Lower lobe of right lung (tissue), 2 donors: ENCODE data around the gene IL1A. TPM values are rescaled to one million over a fixed set of nuclear protein-coding genes. Genes with fewer than 3 reads are reported as not detected.
A peak's percentile ranks its signal among the peaks of the same experiment; 100 is the strongest.

ENCODE experiments used
- ATAC-seq, 2 donors: fragments of 200-7000 bp; cut with Tn5 transposase; one replicate each; pipeline ENCODE4 v1.9.1; 2020 to 2022; ENCODE audit warnings: mild to moderate bottlenecking in 2 of 2, moderate library complexity in 2 of 2
- DNase-seq: peaks from one replicate; pipeline ENCODE4 v3.0.0-alpha.2; 2020
- H3K27ac ChIP-seq: fragments of 200-600 bp; one replicate; pipeline ENCODE4 v1.8.0; 2022
- H3K27me3 ChIP-seq: fragments of 200-600 bp; one replicate; pipeline ENCODE4 v1.8.0; 2022; ENCODE audit warnings: low read depth
- H3K36me3 ChIP-seq: fragments of 200-600 bp; one replicate; pipeline ENCODE4 v1.8.0; 2022; ENCODE audit warnings: mild to moderate bottlenecking
- H3K4me1 ChIP-seq: fragments of 200-600 bp; one replicate; pipeline ENCODE4 v1.8.0; 2022
- H3K4me3 ChIP-seq: fragments of 200-600 bp; one replicate; pipeline ENCODE4 v1.8.0; 2022; ENCODE audit warnings: mild to moderate bottlenecking
- H3K9me3 ChIP-seq: fragments of 200-600 bp; one replicate; pipeline ENCODE4 v1.8.0; 2022
- CTCF ChIP-seq: fragments of 200-600 bp; IDR thresholded peaks from one replicate; pipeline ENCODE4 v1.8.0; 2022; ENCODE audit warnings: antibody characterized with exemption, mild to moderate bottlenecking
- intact Hi-C: fragments of 100-400 bp; cut with DNase I; formaldehyde crosslinking; loops from one replicate; pipeline ENCODE4 v1.11.0; 2022
- total RNA-seq: library from RNA; stranded (reverse); fragmentation: NEBNext Ultra II Directional; extraction: Animal tissue kit (Norgen Biotek cat#: 25700); gene quantifications from one replicate; pipeline ENCODE4 v1.2.1, GENCODE V29; 2021
- donor health status: DM: no; HTN: yes; CAD: no; lungs with severe emphysema.

The IL1A gene
- total RNA-seq, 1 donor from 2014 or later = 2.1 TPM

GRCh38 chr2:112751451-112752197 lies 32.7 kb downstream of the IL1A start:
- no peak overlapping the region for H3K27ac ChIP-seq
- H3K4me1 ChIP-seq = no peaks in the 10 kb centered on the region
- no peaks in the 10 kb centered on the region for H3K27me3 ChIP-seq
- intact Hi-C loops = no loop called here
- TF ChIP-seq CTCF = no peak
- no peaks in the 10 kb centered on the region for H3K36me3 ChIP-seq
- H3K9me3 ChIP-seq = no peaks in the 10 kb centered on the region
- DNase-seq (no peak), ATAC-seq (no peak)
- H3K4me3 ChIP-seq = no peak overlapping the region

GRCh38 chr2:112750560-112750843 lies 33.8 kb downstream of the IL1A start:
- TF ChIP-seq CTCF = no peak
- Histone ChIP-seq H3K36me3 (no peaks in the 10 kb centered on the region), H3K9me3 (no peaks in the 10 kb centered on the region), H3K27ac (no peak overlapping the region), H3K4me3 (no peak overlapping the region), H3K27me3 (no peaks in the 10 kb centered on the region), H3K4me1 (no peaks in the 10 kb centered on the region)
- intact Hi-C loops = no loop called here
- DNase-seq (no peak), ATAC-seq (no peak)

GRCh38 chr2:112749755-112750559 lies 34.3 kb downstream of the IL1A start:
- Histone ChIP-seq H3K36me3 (no peaks in the 10 kb centered on the region), H3K4me1 (no peaks in the 10 kb centered on the region), H3K4me3 (no peak overlapping the region), H3K27me3 (no peaks in the 10 kb centered on the region), H3K9me3 (no peaks in the 10 kb centered on the region), H3K27ac (no peak overlapping the region)
- DNase-seq = peak; percentile 81
- intact Hi-C loops = loop anchor here (5.0 kb wide), 1 partner anchor 192 kb away; no protein-coding TSS in a partner anchor
- peak; percentile 85 to 93 for ATAC-seq
- TF ChIP-seq CTCF = peak; percentile 93

- DNase-seq (no peak), ATAC-seq (no peak)
- Histone ChIP-seq H3K27ac (no peak overlapping the region), H3K4me1 (no peaks in the 10 kb centered on the region), H3K36me3 (no peaks in the 10 kb centered on the region), H3K4me3 (no peak overlapping the region), H3K9me3 (no peaks in the 10 kb centered on the region), H3K27me3 (no peaks in the 10 kb centered on the region)
- intact Hi-C loops = no loop called here
- TF ChIP-seq CTCF = no peak
Observed at GRCh38 chr2:112740527-112740926, 43.8 kb downstream of the IL1A start.

- Histone ChIP-seq H3K36me3 (no peaks in the 10 kb centered on the region), H3K4me3 (no peak overlapping the region), H3K27ac (no peak overlapping the region), H3K4me1 (no peaks in the 10 kb centered on the region), H3K27me3 (no peaks in the 10 kb centered on the region), H3K9me3 (no peaks in the 10 kb centered on the region)
- DNase-seq (no peak), ATAC-seq (no peak)
- no peak for TF ChIP-seq CTCF
- intact Hi-C loops = no loop called here
Observed at GRCh38 chr2:112737542-112738232, 46.6 kb downstream of the IL1A start.
